ENCODE measurements around the gene PRRT3. TPM values are rescaled to one million over a fixed set of nuclear protein-coding genes. Genes with fewer than 3 reads are reported as not detected.

Gene PRRT3
- total RNA-seq, 1 donor from 2014 or later, result 6.2 TPM

- intact Hi-C loops (cut with micrococcal nuclease), result no loop called here
These were observed 4.9 kb downstream of the PRRT3 start for GRCh38 chr3:9947025-9947995.

DNA sequence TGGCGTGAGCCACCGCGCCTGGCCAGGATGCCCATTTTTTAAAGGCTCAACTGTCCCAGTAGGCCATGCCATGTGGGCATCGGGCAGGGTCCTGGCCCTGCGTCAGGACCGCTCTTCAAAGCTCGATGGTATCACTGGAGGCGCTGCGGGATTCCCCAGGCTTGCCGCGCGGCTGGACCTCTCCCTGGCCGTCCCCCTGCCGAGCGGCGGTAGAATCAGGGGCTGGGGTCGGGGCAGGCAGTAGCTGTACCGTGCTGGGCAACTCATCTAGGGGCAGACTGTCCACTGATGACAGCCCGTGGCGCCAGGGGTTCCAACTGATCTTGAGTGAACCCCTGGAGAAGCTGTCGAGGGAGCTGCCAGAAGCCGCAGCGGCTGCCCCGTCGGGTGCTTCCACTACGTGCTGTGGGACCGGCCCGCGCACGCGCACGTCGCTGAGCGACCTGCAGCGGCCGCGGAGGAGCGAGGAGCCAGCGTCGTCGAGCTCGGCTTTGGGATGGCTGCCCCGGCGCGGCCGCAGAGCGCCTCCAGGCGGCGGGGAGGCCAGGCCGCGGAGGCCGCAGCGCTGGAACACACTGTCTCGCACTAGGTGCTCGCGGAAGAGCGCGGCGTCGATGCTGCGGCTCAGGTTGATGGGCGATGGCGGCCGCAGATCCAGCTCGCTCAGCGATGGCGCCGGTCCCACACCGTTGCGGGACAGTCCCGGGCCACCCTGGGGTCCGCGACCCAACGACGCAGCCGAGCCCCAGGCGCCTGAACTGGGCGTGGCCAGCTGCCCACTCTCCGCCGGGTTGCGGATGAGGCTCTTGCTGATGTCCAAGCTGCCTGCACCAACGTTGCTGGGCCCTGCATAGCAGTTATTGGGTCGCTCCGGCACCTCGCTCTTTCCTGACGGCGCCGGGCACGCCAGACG, 5.8 kb downstream of the PRRT3 start:
- intact Hi-C loops (cut with micrococcal nuclease), result loop anchor here (1.0 kb wide), 3 partner anchors 13 to 154 kb away; partner anchors contain the start of genes CRELD1, JAGN1 and TADA3

DNA sequence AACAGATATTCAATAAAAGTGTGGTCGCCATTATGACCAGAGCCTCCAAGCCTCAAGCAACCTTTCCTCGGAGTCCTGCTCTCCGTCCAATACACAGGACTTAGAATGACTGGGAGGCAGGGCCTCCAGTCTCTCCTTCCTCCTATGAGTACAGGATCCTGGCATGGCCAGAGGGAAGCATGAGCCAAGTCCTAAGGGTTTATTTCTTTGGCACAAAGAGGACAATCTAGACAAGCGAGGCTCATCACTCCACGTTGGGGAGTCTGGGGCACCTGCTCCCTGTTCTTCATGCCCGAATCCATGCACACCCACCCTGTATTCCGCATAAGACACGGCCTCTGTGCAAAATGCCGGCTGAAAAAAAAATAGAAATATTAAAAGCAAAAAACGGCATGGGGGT, 6.8 kb downstream of the PRRT3 start:
- intact Hi-C loops (cut with micrococcal nuclease), result no loop called here

- intact Hi-C loops (cut with micrococcal nuclease), result no loop called here
These were observed 7.9 kb downstream of the PRRT3 start for GRCh38 chr3:9944271-9944670.

- intact Hi-C loops (cut with micrococcal nuclease), result no loop called here
These were observed 9.1 kb downstream of the PRRT3 start for GRCh38 chr3:9942934-9943690.

DNA sequence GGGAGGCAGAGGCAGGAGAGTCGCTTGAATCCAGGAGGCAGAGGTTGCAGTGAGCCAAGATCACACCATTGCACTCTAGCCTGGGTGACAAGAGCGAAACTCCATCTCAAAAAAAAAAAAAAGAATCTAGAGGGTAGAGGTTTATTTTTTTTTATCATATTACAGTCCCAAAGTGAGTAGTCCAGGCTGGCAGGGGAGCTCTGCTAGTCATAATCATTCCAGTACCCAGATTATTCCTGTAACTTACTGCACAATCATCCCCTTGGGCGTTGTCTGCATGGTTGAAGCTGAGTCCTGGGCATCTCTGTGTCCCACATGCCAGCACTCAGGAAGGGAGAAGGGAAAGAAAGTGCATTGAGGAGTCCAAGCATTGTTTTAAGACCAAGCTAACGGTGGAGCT, 10.0 kb downstream of the PRRT3 start:
- intact Hi-C loops (cut with micrococcal nuclease), result no loop called here

- intact Hi-C loops (cut with micrococcal nuclease), result no loop called here
These were observed 11.5 kb downstream of the PRRT3 start for GRCh38 chr3:9940746-9941145.

DNA sequence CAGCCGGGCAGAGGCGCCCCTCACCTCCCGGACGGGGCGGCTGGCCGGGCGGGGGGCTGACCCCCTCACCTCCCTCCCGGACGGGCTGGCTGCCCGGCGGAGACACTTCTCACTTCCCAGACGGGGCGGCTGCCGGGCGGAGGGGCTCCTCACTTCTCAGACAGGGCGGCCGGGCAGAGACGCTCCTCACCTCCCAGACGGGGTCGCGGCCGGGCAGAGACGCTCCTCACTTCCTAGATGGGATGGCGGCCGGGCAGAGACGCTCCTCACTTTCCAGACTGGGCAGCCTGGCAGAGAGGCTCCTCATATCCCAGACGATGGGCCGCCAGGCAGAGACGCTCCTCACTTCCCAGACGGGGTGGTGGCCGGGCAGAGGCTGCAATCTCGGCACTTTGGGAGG, 12.3 kb downstream of the PRRT3 start:
- intact Hi-C loops (cut with micrococcal nuclease), result loop anchor here (10.0 kb wide), 1 partner anchor 295 kb away; the partner anchor contains the start of gene MTMR14

DNA sequence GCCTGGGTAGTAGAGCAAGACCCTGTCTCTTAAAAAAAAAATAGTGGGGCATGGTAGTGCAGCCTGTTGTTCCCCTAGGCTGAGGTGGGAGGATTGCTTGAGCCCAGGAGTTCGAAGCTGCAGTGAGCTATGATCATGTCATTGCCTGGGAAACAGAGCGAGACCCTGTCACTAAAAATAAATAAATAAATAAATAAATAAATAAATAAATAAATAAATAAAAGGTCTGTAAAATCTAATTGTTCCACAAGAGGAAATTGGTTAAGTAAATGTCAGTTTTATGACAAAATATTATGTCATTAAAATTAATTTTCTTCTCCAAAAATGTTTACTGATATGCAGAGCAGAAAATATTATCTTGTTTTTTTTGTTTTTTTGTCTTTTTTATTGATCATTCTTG, 13.2 kb downstream of the PRRT3 start:
- intact Hi-C loops (cut with micrococcal nuclease), result loop anchor here (10.0 kb wide), 1 partner anchor 294 kb away; the partner anchor contains the start of gene MTMR14

- intact Hi-C loops (cut with micrococcal nuclease), result loop anchor here (10.0 kb wide), 1 partner anchor 293 kb away; the partner anchor contains the start of gene MTMR14
These were observed 14.5 kb downstream of the PRRT3 start for GRCh38 chr3:9937486-9938238.

DNA sequence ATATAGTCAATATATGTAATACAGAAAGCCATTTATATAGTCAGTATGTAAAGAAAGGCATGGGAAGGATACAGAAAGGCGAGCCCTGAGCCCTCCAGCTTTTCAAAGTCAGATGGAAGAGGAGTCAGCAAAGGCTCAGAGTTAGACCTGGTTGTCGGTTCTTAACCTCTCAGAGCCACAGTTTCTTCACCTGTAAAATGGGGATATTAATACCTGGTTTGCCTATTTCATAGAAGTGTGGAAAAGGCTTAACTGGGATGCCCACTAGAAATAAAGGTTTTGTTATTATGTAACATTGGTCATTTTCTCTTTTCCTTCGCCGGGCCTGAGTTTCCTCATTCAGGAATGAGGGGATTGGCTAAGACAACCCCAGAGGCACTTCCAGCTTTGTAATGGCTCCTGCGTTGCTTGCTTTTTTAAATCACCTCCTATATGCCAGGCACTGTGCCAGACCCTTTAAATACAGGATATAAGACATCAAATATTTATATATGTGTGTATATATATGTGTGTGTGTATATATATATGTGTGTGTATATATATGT, 16.2 kb downstream of the PRRT3 start:
- intact Hi-C loops (cut with micrococcal nuclease), result loop anchor here (10.0 kb wide), 1 partner anchor 291 kb away; the partner anchor contains the start of gene MTMR14

GRCh38 chr3:9934993-9935392, 17.2 kb downstream of the PRRT3 start:
- intact Hi-C loops (cut with micrococcal nuclease), result loop anchor here (5.0 to 10.0 kb wide), 6 partner anchors 77 to 433 kb away; partner anchors contain the start of genes BRK1, MTMR14 and TATDN2

GRCh38 chr3:9934235-9934621, 18.0 kb downstream of the PRRT3 start:
- intact Hi-C loops (cut with micrococcal nuclease), result loop anchor here (5.0 to 10.0 kb wide), 6 partner anchors 78 to 432 kb away; partner anchors contain the start of genes BRK1, MTMR14 and TATDN2

DNA sequence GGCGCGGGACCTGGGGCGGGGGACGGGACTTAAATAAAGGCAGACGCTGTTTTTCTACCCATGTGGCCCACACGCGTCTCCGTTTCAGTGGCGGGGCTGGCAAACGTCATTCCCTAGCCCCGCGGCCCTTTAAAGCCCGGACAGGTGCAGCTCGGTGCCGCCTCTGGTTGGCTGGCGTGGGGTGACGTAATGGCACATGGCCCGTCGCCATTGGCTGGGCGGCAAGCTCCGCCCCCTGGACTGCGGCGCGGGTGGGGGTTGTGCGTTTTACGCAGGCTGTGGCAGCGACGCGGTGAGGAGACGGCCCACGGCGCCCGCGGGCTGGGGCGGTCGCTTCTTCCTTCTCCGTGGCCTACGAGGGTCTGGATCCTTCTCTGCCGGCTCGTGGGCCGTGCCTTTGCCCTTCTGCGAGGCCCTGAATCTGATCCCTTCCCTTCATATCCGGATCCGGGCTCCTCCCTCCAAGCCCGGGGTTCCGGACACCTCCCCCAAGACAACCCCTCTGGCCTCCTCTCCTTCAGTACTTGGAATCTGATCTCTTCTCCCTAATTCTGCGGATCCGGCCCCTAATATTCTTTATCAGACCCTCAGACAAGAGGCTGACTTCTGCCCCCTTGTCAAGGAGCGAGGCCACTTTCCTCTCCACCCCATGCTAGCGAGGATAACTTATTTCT, 18.5 kb downstream of the PRRT3 start, which contains the start of gene CRELD1:
CRELD1 (plus strand) TSS at position 274 of the 674 bp plus-strand sequence. CDS start 605 bp downstream, outside the sequence.
- intact Hi-C loops (cut with micrococcal nuclease), result loop anchor here (1.0 to 10.0 kb wide), 14 partner anchors 13 to 537 kb away; partner anchors contain the start of genes ARPC4, BRK1, BRPF1 and JAGN1

DNA sequence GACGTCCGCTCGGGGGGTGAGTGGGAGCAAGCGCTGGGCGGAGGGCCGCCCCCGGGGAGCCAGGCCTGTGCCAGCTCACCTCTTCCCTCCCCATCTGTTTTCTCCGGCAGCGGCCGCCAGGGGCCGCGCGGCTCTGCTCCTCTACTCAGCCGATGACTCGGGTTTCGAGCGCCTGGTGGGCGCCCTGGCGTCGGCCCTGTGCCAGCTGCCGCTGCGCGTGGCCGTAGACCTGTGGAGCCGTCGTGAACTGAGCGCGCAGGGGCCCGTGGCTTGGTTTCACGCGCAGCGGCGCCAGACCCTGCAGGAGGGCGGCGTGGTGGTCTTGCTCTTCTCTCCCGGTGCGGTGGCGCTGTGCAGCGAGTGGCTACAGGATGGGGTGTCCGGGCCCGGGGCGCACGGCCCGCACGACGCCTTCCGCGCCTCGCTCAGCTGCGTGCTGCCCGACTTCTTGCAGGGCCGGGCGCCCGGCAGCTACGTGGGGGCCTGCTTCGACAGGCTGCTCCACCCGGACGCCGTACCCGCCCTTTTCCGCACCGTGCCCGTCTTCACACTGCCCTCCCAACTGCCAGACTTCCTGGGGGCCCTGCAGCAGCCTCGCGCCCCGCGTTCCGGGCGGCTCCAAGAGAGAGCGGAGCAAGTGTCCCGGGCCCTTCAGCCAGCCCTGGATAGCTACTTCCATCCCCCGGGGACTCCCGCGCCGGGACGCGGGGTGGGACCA, 19.2 kb downstream of the PRRT3 start:
- intact Hi-C loops (cut with micrococcal nuclease), result loop anchor here (1.0 to 10.0 kb wide), 14 partner anchors 13 to 536 kb away; partner anchors contain the start of genes ARPC4, BRK1, BRPF1 and JAGN1

DNA sequence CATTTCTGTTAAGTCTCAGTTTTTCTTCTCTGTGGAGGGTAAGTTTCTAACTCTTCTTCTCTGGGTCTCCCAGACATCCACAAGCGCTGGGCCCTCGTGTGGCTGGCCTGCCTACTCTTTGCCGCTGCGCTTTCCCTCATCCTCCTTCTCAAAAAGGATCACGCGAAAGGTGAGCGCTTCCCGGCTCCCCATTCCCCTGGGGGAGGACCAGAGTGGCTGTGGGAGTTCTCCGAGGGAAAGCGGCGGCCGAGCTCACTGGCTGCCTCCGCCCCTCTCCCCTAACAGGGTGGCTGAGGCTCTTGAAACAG, 19.7 kb downstream of the PRRT3 start:
- intact Hi-C loops (cut with micrococcal nuclease), result loop anchor here (2.0 to 10.0 kb wide), 9 partner anchors 42 to 536 kb away; partner anchors contain the start of genes ARPC4, BRK1, JAGN1 and MTMR14

GRCh38 chr3:9930804-9931418, 21.3 kb downstream of the PRRT3 start:
- intact Hi-C loops (cut with micrococcal nuclease), result loop anchor here (5.0 to 10.0 kb wide), 6 partner anchors 81 to 429 kb away; partner anchors contain the start of genes BRK1, MTMR14 and TATDN2
